HepG2 (cell line): ENCODE measurements around the gene GLI3.

Source experiments
- ELF4 ChIP-seq: sonication (generic); formaldehyde crosslinking; IDR thresholded peaks from 2 replicates; pipeline ENCODE4 v1.5.0; 2020; ENCODE audit warnings: missing genetic modification reagents, mild to moderate bottlenecking, moderate library complexity, borderline replicate concordance
- TF ChIP-seq, protein P1 (sequence below): conservative IDR thresholded peaks from 2 replicates; pipeline ENCODE4 v1.6.1; 2018; ENCODE audit warnings: missing genetic modification reagents

DNA sequence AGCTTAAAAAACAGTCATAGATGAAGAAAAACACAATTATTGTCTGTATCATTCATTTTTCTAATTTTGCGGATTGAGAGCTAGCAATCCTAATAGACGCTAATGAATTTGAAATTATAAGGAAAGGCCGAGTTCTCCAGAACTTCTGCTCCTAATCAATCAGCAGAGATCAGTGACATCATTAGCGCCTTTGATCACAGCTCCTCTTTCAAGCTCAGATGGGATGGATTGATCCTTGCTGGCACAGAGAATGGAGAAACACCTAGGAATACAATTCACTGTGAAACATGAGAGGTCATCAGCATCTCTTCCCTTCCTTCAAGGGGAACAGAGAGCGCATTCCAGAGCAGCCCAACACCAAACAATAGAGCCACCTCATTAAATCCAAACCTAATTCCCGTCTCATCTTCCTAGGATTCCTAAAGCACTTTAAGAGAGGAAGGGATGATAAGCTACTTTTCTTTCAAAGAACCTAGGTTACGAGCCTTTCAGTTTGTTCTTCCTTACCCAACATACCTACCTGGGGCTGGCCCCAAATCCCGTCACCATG lies 24.4 kb downstream of the GLI3 start:
- no peak for TF ChIP-seq ELF4 (CRISPR knock-in tag)
- TF ChIP-seq, protein P1, sequence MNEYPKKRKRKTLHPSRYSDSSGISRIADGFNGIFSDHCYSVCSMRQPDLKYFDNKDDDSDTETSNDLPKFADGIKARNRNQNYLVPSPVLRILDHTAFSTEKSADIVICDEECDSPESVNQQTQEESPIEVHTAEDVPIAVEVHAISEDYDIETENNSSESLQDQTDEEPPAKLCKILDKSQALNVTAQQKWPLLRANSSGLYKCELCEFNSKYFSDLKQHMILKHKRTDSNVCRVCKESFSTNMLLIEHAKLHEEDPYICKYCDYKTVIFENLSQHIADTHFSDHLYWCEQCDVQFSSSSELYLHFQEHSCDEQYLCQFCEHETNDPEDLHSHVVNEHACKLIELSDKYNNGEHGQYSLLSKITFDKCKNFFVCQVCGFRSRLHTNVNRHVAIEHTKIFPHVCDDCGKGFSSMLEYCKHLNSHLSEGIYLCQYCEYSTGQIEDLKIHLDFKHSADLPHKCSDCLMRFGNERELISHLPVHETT (CRISPR knock-in tag): no peak
